ENCODE data around the gene ZNF611.
"Not testable (repeated sequence)": the region's sequence is repeated elsewhere in the genome, so short reads cannot be mapped to it uniquely, and the experiment has no call there.

DNA sequence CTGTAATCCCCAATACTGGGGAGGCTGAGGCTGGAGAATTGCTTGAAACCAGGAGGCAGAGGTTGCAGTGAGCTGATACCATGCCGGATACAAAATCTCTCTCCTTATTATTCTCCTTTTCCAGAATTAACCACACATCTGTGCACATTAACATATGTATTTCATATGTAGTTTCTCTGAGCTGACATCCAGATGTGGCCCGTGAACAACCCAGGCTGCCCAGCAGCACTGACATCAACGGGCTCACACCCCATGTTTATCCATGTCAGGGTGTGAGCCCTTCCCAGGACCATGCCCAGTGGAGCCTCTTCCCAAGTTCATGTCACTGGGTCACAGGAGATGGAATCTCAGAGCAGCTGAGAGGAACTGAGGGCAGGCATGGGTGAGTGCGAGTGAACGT is 19.5 kb downstream of the ZNF611 start:
- TF ChIP-seq MTA3 (CRISPR knock-in tag; IDR thresholded peaks at IDR 0.05): not testable (repeated sequence)
- TF ChIP-seq, protein P1, sequence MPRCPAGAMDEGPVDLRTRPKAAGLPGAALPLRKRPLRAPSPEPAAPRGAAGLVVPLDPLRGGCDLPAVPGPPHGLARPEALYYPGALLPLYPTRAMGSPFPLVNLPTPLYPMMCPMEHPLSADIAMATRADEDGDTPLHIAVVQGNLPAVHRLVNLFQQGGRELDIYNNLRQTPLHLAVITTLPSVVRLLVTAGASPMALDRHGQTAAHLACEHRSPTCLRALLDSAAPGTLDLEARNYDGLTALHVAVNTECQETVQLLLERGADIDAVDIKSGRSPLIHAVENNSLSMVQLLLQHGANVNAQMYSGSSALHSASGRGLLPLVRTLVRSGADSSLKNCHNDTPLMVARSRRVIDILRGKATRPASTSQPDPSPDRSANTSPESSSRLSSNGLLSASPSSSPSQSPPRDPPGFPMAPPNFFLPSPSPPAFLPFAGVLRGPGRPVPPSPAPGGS (CRISPR knock-in tag; IDR thresholded peaks at IDR 0.05): not testable (repeated sequence)

Measured in HepG2 (cell line).